Cardiac muscle cell (in vitro differentiated cells and primary cell): ENCODE data around the gene CHST12. TPM values are rescaled to one million over a fixed set of nuclear protein-coding genes. Genes with fewer than 3 reads are reported as not detected.
A peak's percentile ranks its signal among the peaks of the same experiment; 100 is the strongest.

Source experiments
- DNase-seq, 2 donors: peaks; one replicate each; pipeline versions ENCODE4 v3.0.0 to v3.0.0-alpha.2; 2010 to 2017; ENCODE audit warnings: low read depth in 1 of 2, low spot score in 1 of 2
- H3K27ac ChIP-seq: fragments of 200-600 bp; sonication (generic); 2 replicates; pipeline ENCODE4 v1.5.1; 2016
- H3K27me3 ChIP-seq: fragments of 200-600 bp; sonication (generic); 2 replicates; pipeline ENCODE4 v1.6.0; 2016; ENCODE audit warnings: control low read depth
- H3K36me3 ChIP-seq: fragments of 200-600 bp; sonication (generic); 2 replicates; pipeline ENCODE4 v1.5.1; 2016; ENCODE audit warnings: control low read depth
- H3K4me1 ChIP-seq: fragments of 200-600 bp; sonication (generic); 2 replicates; pipeline ENCODE4 v1.8.1; 2017; ENCODE audit warnings: low read depth, mild to moderate bottlenecking, mixed run types
- H3K4me3 ChIP-seq: fragments of 200-600 bp; sonication (generic); 2 replicates; pipeline ENCODE4 v1.5.1; 2016; ENCODE audit warnings: mild to moderate bottlenecking
- H3K9me3 ChIP-seq: fragments of 200-600 bp; sonication (generic); 2 replicates; pipeline ENCODE4 v1.5.1; 2017; ENCODE audit warnings: low read depth, mild to moderate bottlenecking, control low read depth
- polyA plus RNA-seq: library from polyadenylated mRNA; unstranded; fragments of >200 nt; fragmentation: Nextera tagmentation; extraction: Ambion mirVana; gene quantifications from 2 replicates; pipeline ENCODE4 v1.2.1, GENCODE V29; 2016
- total RNA-seq: library from RNA; depleted of rRNA; stranded (reverse); fragments of >200 nt; gene quantifications from 2 replicates; pipeline ENCODE4 v1.2.3, GENCODE V29; 2016
- TF ChIP-seq, protein P1 (sequence below): IDR thresholded peaks from 2 replicates; pipeline ENCODE4 v1.5.1; 2012; ENCODE audit warnings: low read depth, mild to moderate bottlenecking, low read length

Gene CHST12
- total RNA-seq (24.3 and 25.6 TPM in 2 replicates), polyA plus RNA-seq (26.8 and 29.3 TPM in 2 replicates)

DNA sequence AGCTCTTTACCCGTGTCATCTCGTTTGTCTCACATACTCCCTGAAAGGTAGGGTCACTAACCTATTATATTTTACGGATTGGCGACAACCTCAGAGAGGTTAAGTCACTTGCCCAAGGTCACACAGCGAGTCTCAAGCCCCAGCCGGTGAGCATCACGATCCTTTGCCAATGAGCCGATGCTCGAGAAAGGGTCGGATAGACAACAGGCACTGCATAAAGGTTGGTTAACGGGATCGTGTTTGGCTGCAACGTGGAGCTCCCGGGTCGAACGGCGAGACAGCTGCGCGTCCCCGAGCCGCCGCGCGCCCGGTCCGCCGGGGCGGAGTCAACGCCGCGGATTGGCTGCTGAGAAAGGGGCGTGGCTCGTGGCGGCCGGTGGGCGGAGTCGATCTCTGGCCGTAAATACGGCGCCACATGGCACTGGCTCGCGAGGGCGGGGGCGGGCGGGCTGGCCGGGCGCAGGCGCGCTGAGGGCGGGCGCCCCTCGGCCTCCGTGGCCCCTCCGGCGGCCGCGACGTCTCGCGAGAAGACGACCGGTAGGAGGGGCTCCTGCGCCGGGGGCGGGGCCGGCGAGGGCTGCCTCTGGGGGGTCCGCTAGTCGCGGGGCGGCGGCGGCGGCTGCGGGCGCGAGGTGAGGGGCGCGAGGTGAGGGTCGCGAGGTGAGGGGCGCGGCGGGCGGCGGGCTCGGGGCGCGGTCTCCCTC lies at the start of gene CHST12:
TSS of gene CHST12 (plus strand) at position 598 of the 704 bp plus-strand sequence. CDS start 29,029 bp downstream, outside the sequence.
- Histone ChIP-seq H3K27ac (peak within 1 kb of the TSS; percentile 33), H3K36me3 (no peaks in the 10 kb centered on the region), H3K9me3 (no peaks in the 10 kb centered on the region), H3K4me1 (peaks cover 11% of the 10 kb centered on the region), H3K27me3 (no peaks in the 10 kb centered on the region), H3K4me3 (peak within 1 kb of the TSS; percentile 88)
- peak; percentile 96 to 97 for DNase-seq
- TF ChIP-seq, protein P1, sequence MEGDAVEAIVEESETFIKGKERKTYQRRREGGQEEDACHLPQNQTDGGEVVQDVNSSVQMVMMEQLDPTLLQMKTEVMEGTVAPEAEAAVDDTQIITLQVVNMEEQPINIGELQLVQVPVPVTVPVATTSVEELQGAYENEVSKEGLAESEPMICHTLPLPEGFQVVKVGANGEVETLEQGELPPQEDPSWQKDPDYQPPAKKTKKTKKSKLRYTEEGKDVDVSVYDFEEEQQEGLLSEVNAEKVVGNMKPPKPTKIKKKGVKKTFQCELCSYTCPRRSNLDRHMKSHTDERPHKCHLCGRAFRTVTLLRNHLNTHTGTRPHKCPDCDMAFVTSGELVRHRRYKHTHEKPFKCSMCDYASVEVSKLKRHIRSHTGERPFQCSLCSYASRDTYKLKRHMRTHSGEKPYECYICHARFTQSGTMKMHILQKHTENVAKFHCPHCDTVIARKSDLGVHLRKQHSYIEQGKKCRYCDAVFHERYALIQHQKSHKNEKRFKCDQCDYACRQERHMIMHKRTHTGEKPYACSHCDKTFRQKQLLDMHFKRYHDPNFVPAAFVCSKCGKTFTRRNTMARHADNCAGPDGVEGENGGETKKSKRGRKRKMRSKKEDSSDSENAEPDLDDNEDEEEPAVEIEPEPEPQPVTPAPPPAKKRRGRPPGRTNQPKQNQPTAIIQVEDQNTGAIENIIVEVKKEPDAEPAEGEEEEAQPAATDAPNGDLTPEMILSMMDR: no peak

DNA sequence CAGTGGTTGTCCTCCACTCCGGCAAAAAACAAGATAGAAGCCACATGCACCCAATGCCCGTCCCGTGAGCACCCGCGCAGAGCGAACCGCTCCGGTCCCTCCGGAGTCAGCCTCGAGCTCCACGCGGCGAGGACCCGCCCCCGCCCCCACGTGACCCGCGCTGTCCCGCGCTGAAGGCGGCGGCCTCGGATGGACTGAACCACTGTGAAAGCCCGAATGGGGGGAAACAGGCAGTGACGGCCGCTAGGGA lies 49.5 kb upstream of the CHST12 start:
- peaks cover 5% of the 10 kb centered on the region for H3K36me3 ChIP-seq
- H3K9me3 ChIP-seq: no peaks in the 10 kb centered on the region
- H3K4me1 ChIP-seq: peaks cover 7% of the 10 kb centered on the region
- peak overlapping the region; percentile 97 for H3K4me3 ChIP-seq
- DNase-seq: peak; percentile 89 to 94
- H3K27ac ChIP-seq: peak overlapping the region; percentile 100
- TF ChIP-seq, protein P1: no peak
- no peaks in the 10 kb centered on the region for H3K27me3 ChIP-seq

DNA sequence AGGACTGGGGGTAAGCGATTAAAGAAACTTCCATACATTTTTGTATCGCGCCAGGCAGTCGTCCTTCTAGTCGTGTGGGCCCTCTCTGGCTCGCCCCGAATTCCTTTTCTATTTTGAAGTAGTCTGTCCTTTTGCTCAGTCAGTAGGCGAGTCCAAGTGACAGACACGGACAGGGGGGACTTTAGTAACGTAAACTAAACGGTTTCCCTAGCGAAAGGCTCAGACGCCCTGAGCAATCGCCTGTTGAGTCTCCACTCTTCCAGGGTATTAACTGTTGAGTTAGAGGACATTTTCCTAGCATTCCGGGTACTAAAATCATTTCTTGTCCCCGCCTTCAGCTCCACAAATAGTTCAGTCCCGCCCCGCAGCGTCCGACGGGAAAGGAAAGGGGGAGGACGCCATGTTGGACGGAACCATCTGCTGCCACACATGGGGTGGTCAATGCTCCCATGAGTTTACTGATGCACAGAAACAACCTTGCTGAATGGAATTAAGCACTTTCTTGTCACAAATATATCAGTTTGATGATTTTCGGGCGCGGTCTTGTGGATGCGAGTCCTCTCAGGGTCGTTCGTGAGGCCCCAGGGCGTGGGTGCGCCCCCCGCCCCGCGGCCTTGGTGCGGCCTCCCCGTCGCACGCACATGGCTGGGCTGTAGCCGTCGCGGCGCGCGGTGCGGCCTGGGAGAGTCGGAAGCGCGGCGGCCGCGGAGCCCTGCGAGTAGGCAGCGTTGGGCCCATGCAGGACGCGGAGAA lies 49.0 kb upstream of the CHST12 start, which contains the start of gene EIF3B:
TSS of gene EIF3B (plus strand) at position 642 of the 753 bp plus-strand sequence. CDS start at position 737, 95 bp downstream.
- Histone ChIP-seq H3K27me3 (no peaks in the 10 kb centered on the region), H3K9me3 (no peaks in the 10 kb centered on the region), H3K4me3 (peak within 1 kb of the TSS; percentile 97), H3K27ac (peak within 1 kb of the TSS; percentile 100), H3K4me1 (peaks cover 12% of the 10 kb centered on the region), H3K36me3 (peaks cover 5% of the 10 kb centered on the region)
- TF ChIP-seq, protein P1: no peak
- peak; percentile 94 to 97 for DNase-seq

DNA sequence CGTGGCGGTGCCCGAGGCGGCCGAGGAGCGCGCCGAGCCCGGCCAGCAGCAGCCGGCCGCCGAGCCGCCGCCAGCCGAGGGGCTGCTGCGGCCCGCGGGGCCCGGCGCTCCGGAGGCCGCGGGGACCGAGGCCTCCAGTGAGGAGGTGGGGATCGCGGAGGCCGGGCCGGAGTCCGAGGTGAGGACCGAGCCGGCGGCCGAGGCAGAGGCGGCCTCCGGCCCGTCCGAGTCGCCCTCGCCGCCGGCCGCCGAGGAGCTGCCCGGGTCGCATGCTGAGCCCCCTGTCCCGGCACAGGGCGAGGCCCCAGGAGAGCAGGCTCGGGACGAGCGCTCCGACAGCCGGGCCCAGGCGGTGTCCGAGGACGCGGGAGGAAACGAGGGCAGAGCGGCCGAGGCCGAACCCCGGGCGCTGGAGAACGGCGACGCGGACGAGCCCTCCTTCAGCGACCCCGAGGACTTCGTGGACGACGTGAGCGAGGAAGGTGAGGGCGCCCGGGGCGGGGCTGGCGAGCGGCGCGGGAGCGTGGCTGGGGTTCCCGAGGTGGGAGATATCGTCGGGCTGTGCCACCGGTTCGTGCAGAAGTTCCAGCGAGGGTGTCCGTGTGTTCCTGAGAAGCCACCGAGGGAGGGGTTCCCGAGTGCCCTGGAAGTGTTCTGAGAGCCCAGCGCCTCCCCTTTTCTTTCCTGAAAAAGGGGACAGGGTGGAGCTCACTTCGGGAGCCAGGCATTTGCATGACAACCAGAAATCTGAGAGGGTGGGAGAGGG lies 48.3 kb upstream of the CHST12 start:
- no peaks in the 10 kb centered on the region for H3K9me3 ChIP-seq
- peak; percentile 10 to 23 for DNase-seq
- H3K27me3 ChIP-seq: no peaks in the 10 kb centered on the region
- TF ChIP-seq, protein P1: no peak
- peaks cover 14% of the 10 kb centered on the region for H3K4me1 ChIP-seq
- peaks cover 5% of the 10 kb centered on the region for H3K36me3 ChIP-seq
- H3K27ac ChIP-seq: peak overlapping the region; percentile 100
- H3K4me3 ChIP-seq: peak overlapping the region; percentile 97

DNA sequence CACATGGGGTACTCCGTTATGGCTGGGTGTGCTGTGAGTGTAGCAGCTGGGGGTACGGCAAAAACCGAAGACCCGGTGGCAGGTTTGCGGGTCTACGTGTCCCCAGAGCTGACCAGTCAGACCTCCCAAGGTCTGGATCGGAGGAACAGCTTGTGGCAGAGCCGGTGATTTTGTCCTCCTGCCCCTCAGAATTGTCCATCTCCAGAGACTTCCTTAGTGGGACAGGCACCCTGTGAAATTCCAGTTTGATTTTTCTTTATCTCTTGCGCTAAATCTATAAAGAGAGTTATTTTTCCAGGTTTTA lies 47.8 kb upstream of the CHST12 start:
- H3K27me3 ChIP-seq: no peaks in the 10 kb centered on the region
- TF ChIP-seq, protein P1: no peak

More for the DNA sequence above, 47.8 kb upstream of the CHST12 start:
- Histone ChIP-seq H3K36me3 (peaks cover 8% of the 10 kb centered on the region), H3K4me1 (peaks cover 14% of the 10 kb centered on the region), H3K27ac (peak overlapping the region; percentile 100), H3K9me3 (no peaks in the 10 kb centered on the region), H3K4me3 (peak overlapping the region; percentile 97)
- peak in 1 of 2 donors; percentile 6 for DNase-seq
